SK-N-MC (cell line): Measurements from ENCODE around the gene GHRH.
A peak's percentile ranks its signal among the peaks of the same experiment; 100 is the strongest.

Experiments used
- DNase-seq: peaks from one replicate; pipeline ENCODE4 v3.0.0-alpha.2; 2011; ENCODE audit warnings: low read depth, low spot score
- H3K27ac ChIP-seq: fragments of 200-600 bp; sonication (generic); 2 replicates; pipeline ENCODE4 v1.5.1; 2016; ENCODE audit warnings: mixed run types
- H3K36me3 ChIP-seq: fragments of 200-600 bp; sonication (generic); 2 replicates; pipeline ENCODE4 v1.6.1; 2017; ENCODE audit warnings: antibody characterized with exemption, low read length, mixed read lengths; ENCODE audit not compliant: insufficient read depth
- H3K4me3 ChIP-seq: fragments of 200-600 bp; sonication (generic); 2 replicates; pipeline ENCODE4 v1.5.1; 2016
- H3K9ac ChIP-seq: fragments of 200-600 bp; sonication (generic); 2 replicates; pipeline ENCODE4 v1.8.0; 2017; ENCODE audit warnings: mixed run types, mixed read lengths; ENCODE audit not compliant: insufficient read length
- H3K9me3 ChIP-seq: fragments of 200-600 bp; sonication (generic); 2 replicates; pipeline ENCODE4 v1.6.1; 2017; ENCODE audit warnings: low read depth, mild to moderate bottlenecking, antibody characterized with exemption, low read length, moderate library complexity, mixed read lengths
- EZH2 ChIP-seq: fragments of 200-600 bp; sonication (generic); IDR thresholded peaks from one replicate; pipeline ENCODE4 v1.6.1; 2017; ENCODE audit warnings: antibody characterized with exemption
- FOXP2 ChIP-seq: optimal IDR thresholded peaks from 2 replicates; pipeline ENCODE3; 2011; ENCODE audit warnings: mild to moderate bottlenecking, moderate library complexity; ENCODE audit not compliant: insufficient read depth; ENCODE audit errors: extremely low read length, control extremely low read depth
- POLR2AphosphoS5 ChIP-seq: IDR thresholded peaks from 2 replicates; pipeline ENCODE4 v1.6.1; 2012; ENCODE audit warnings: mild to moderate bottlenecking, low read depth, low read length, borderline replicate concordance

The GHRH gene

DNA sequence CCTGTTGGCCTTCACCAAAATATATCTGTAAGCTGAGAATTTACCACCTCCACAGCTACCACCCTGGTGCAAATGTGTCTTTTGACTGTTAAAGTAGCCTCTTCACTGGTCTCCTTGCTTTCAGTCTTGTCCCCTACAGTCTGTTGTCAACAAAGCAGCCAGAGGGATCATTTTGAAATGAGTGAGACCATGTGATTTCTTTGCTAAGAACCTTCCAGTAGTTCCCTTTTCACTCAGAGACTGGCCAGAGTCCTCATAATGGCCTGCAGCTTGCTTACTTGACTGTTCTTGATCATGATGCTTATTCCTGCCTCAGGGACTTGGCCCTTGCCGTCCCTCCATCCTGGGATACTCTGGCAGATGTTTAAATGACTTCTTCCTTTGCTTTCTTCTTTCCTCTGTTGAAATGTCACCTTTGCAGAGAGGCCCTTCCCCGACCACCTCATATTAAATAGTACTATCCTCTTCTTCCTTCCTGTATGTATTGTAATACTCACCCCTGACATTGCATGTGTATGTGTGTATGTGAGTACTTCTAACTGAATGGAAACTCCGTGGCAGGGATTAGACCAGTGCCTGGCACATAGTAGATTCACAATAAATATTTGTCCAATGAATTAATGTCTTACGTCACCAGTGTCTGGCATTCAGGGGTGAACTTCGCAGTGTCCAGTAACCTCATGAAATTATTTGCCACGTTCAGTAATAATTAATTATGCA is 32.8 kb upstream of the GHRH start:
- no peaks in the 10 kb centered on the region for H3K9me3 ChIP-seq
- peaks cover 32% of the 10 kb centered on the region for H3K36me3 ChIP-seq
- no peak for DNase-seq
- no peak for TF ChIP-seq EZH2
- no peak for TF ChIP-seq FOXP2
- no peak for TF ChIP-seq POLR2AphosphoS5
- H3K27ac ChIP-seq: no peak overlapping the region
- H3K9ac ChIP-seq: no peak overlapping the region
- H3K4me3 ChIP-seq: no peak overlapping the region

DNA sequence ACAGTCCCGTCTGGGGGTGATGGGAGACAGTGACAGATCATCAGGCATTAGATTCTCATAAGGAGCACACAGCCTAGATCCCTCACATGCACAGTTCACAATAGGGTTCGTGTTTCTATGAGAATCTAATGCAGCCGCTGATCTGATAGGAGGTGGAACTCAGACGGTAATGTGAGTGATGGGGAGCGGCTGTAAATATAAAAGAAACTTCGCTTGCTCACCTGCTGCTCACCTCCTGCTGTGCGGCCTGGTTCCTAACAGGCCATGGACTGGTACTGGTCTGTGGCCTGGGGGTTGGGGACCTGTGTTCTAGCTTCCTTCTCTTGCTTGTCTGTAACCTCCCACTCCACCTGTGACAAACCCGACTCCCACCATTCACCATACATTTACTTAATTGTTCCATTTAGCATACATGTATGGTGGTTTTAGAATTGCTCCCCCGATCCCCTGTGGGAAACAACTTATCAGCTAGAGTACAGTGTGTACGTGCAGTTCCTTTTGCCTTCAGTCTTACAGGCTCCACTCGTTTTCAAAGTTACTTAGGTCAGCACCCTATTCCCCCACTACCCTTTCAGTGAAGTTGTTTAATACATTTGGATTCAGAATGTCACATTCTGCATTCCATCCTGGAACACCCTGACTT is 31.8 kb upstream of the GHRH start:
- Histone ChIP-seq H3K27ac (no peak overlapping the region), H3K9ac (no peak overlapping the region), H3K4me3 (no peak overlapping the region), H3K9me3 (no peaks in the 10 kb centered on the region), H3K36me3 (peaks cover 26% of the 10 kb centered on the region)
- no peak for DNase-seq
- TF ChIP-seq EZH2 (no peak), FOXP2 (no peak), POLR2AphosphoS5 (no peak)

DNA sequence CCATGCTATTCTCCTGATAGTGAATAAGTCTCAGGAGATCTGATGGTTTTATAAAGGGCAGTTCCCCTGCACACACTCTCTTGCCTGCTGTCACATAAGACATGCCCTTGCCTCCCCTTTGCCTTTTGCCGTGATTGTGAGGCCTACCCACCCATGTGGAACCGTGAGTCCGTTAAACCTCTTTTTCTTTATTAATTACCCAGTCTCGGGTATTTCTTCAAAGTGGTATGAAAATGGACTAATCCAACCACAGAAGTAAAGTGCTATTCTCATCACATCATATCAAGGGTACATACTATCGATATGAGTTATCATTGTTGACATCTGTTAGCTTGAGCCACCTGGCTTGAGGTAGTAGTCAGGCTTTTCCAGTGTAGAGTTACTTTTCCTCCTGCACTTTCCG is 30.1 kb upstream of the GHRH start:
- TF ChIP-seq POLR2AphosphoS5 (no peak), FOXP2 (no peak), EZH2 (no peak)
- no peak overlapping the region for H3K4me3 ChIP-seq
- H3K27ac ChIP-seq: no peak overlapping the region
- no peaks in the 10 kb centered on the region for H3K9me3 ChIP-seq
- no peak overlapping the region for H3K9ac ChIP-seq
- H3K36me3 ChIP-seq: peaks cover 25% of the 10 kb centered on the region
- no peak for DNase-seq

DNA sequence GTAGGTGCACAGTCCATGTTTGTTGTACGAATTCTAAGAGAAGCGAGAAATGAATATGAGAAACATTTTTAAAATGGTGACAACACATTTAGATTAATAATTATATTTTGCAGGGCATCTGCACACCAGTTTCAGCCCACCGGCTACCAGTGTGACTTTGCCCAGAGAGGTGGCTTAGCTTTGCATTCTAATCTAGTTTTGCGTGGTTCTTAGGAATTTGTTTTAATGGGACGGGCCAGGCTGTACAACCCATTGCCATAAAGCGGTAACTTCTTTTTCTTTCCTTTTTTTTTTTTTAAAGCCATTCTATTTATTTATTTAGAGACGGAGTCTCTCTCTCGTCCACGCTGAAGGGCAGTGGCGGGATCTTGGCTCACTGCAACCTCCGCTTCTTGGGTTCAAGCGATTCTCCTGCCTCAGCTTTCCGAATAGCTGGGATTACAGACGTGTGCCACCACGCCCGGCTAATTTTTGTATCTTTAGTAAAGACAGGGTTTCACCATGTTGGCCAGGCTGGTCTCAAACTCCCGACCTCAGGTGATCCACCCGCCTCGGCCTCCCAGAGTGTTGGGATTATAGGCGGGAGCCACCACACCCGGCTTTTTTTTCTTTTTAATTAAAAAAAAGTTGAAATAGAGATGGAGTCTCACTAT is 28.7 kb upstream of the GHRH start:
- peak overlapping the region; percentile 99 for H3K9ac ChIP-seq
- TF ChIP-seq FOXP2 (no peak), EZH2 (no peak), POLR2AphosphoS5 (no peak)
- H3K36me3 ChIP-seq: peaks cover 25% of the 10 kb centered on the region
- no peak for DNase-seq
- H3K9me3 ChIP-seq: no peaks in the 10 kb centered on the region
- peak overlapping the region; percentile 88 for H3K27ac ChIP-seq
- H3K4me3 ChIP-seq: peak overlapping the region; percentile 97

DNA sequence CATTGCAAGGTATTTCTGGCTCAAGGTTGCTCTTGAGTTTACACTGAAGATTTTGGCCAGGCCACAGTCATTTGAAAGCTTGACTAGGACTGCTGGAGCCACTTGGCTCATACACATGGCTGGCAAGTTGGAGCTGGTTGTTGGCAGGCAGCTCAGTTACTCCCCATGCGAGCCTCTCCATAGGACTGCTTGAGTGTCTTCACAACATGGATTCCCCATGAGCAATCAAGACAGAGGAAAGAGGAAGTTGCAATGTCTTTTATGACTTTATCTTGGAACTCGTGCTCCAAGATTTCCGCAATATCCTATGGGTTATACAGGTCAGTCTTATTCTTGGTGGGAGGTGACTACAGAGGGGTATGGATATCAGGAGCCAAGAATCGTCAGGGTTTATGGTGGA is 26.5 kb upstream of the GHRH start:
- H3K27ac ChIP-seq: no peak overlapping the region
- peaks cover 19% of the 10 kb centered on the region for H3K36me3 ChIP-seq
- no peaks in the 10 kb centered on the region for H3K9me3 ChIP-seq
- no peak overlapping the region for H3K4me3 ChIP-seq
- no peak overlapping the region for H3K9ac ChIP-seq
- no peak for DNase-seq
- TF ChIP-seq EZH2: no peak
- no peak for TF ChIP-seq FOXP2
- TF ChIP-seq POLR2AphosphoS5: no peak

DNA sequence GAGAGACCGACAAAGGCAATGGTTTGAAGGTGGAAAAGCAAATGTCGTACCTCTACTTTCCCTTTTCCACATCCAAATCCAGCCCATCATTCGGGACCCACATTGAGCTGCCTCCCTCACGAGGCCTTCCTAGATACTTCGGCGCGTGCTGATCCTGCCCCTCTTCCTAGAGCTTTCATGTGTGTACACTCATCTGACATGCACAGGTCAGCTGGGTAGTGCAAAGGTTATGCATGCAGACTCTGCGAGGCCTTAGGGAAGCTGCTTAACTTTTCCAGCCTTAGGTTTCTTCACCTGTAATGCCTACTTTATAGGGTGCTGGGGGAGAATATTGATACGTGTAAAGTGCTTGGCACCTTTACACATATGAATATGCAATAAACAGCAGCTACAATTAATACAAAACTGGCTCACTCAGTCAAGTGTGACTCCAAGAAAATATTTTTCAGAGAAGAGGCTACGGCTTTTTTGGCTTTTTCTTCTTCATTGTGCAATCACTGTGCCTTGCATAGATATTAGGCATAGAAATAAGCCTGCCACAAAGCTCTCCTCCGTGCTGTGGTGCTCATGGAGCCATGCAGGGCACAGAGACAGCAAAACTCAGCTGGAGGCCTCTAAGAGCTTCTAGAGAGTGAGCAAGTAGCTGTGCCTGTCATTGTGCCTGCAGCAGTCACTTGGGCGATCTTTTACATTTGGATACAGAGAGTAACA is 24.2 kb upstream of the GHRH start:
- H3K36me3 ChIP-seq: no peaks in the 10 kb centered on the region
- no peak overlapping the region for H3K9ac ChIP-seq
- no peak overlapping the region for H3K4me3 ChIP-seq
- no peak for TF ChIP-seq EZH2
- no peak for TF ChIP-seq FOXP2
- TF ChIP-seq POLR2AphosphoS5: no peak
- no peak for DNase-seq
- no peaks in the 10 kb centered on the region for H3K9me3 ChIP-seq
- no peak overlapping the region for H3K27ac ChIP-seq

DNA sequence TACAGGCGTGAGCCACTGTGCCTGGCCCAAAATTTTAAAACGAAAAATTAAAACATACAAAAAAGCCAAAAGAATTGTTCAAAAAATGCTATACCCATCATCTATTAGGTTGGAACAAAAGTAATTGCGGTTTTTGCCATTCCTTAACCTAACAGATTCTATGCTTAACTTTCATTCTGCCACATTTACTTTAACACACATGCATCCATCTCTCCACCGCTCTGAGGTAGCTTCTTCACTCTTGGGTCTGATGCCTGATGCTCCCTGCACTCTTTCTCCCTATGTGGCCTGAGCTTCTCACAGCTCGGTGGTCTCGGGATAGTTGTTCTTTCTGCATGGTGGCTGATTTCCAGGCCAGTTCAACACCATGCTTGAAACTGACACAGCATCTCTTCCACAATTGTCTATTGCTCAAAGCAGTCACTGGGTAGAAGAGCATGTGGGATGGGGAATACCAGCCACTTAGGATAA is 23.1 kb upstream of the GHRH start:
- Histone ChIP-seq H3K9me3 (no peaks in the 10 kb centered on the region), H3K4me3 (no peak overlapping the region), H3K27ac (no peak overlapping the region), H3K9ac (no peak overlapping the region), H3K36me3 (no peaks in the 10 kb centered on the region)
- TF ChIP-seq POLR2AphosphoS5 (no peak), FOXP2 (no peak)
- DNase-seq: no peak
